WTC11 (cell line): Measurements from ENCODE around the gene HRG.
"Not testable (repeated sequence)": the region's sequence is repeated elsewhere in the genome, so short reads cannot be mapped to it uniquely, and the experiment has no call there.

Source experiments
- CTCF ChIP-seq: fragments of 200-600 bp; IDR thresholded peaks from 2 replicates; pipeline ENCODE4 v1.8.0; 2022; ENCODE audit warnings: antibody characterized with exemption
- JUN ChIP-seq: sonication (generic); formaldehyde crosslinking; IDR thresholded peaks from 2 replicates; pipeline ENCODE4 v1.8.0; 2023; ENCODE audit warnings: mild to moderate bottlenecking, missing genetic modification reagents
- NFYB ChIP-seq: sonication (generic); formaldehyde crosslinking; conservative IDR thresholded peaks from 2 replicates; pipeline ENCODE4 v1.8.0; 2022; ENCODE audit warnings: low read depth, missing genetic modification reagents
- TF ChIP-seq, protein P1 (sequence below): sonication (generic); formaldehyde crosslinking; IDR thresholded peaks from 2 replicates; pipeline ENCODE4 v1.8.1; 2022; ENCODE audit warnings: missing genetic modification reagents, borderline replicate concordance

DNA sequence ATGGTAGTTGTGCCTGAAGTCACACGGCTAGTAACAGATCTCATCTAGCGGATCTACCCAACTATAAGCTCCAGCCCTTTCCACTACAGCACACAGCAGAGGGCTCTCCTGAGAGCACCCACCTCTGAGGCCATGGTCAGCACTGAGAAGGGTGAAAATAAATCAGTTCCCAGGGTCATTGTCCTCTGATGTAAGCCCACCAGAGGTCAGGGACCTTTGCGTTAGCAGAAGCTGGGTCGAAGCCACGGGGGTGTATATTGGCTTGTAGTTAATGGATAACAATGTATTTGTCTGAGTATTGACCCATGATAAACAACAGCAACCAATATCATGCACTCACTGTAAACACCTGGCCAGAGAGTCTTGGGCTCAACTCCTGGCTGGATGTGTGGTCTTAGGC, 31.6 kb upstream of the HRG start:
- not testable (repeated sequence) for TF ChIP-seq CTCF; NFYB (CRISPR knock-in tag); JUN (CRISPR knock-in tag)
- TF ChIP-seq, protein P1, sequence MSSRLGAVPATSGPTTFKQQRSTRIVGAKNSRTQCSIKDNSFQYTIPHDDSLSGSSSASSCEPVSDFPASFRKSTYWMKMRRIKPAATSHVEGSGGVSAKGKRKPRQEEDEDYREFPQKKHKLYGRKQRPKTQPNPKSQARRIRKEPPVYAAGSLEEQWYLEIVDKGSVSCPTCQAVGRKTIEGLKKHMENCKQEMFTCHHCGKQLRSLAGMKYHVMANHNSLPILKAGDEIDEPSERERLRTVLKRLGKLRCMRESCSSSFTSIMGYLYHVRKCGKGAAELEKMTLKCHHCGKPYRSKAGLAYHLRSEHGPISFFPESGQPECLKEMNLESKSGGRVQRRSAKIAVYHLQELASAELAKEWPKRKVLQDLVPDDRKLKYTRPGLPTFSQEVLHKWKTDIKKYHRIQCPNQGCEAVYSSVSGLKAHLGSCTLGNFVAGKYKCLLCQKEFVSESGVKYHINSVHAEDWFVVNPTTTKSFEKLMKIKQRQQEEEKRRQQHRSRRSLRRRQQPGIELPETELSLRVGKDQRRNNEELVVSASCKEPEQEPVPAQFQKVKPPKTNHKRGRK (CRISPR knock-in tag): not testable (repeated sequence)
